GM12891 (cell line): ENCODE data around the gene HMCN2.

Experiments used
- DNase-seq: peaks from one replicate; pipeline ENCODE4 v3.0.0; 2011; ENCODE audit warnings: low spot score; ENCODE audit not compliant: insufficient read length
- FAIRE-seq: peaks from 2 replicates; lab custom pipeline; 2011; peaks lifted over from hg19 to GRCh38; lab: Jason Lieb, UNC
- PAX5 ChIP-seq: IDR thresholded peaks from 2 replicates; pipeline ENCODE4 v1.6.1; 2011; ENCODE audit warnings: low read length, moderate library complexity, mild to moderate bottlenecking; ENCODE audit not compliant: insufficient read depth, severe bottlenecking
- POLR2A ChIP-seq: IDR thresholded peaks from 2 replicates; pipeline ENCODE4 v1.6.1; 2011; ENCODE audit warnings: low read depth, low read length, control low read depth
- POLR2AphosphoS5 ChIP-seq: IDR thresholded peaks from 2 replicates; pipeline ENCODE4 v1.6.1; 2011; ENCODE audit warnings: low read depth, low read length, control low read depth
- POU2F2 ChIP-seq: IDR thresholded peaks from 2 replicates; pipeline ENCODE4 v1.6.1; 2011; ENCODE audit warnings: low read depth, mild to moderate bottlenecking, control low read depth, low read length, moderate library complexity
- SPI1 ChIP-seq: IDR thresholded peaks from 2 replicates; pipeline ENCODE4 v1.6.1; 2011; ENCODE audit warnings: low read depth, low read length, control low read depth
- TAF1 ChIP-seq: IDR thresholded peaks from 2 replicates; pipeline ENCODE4 v1.6.1; 2011; ENCODE audit warnings: low read depth, low read length, control low read depth

HMCN2 gene

GRCh38 chr9:130299785-130300615 lies 34.4 kb downstream of the HMCN2 start:
- no peak for TF ChIP-seq POU2F2
- DNase-seq (no peak), FAIRE-seq (no peak)

GRCh38 chr9:130300739-130301138 lies 35.2 kb downstream of the HMCN2 start:
- no peak for DNase-seq
- TF ChIP-seq POLR2AphosphoS5, result no peak
- no peak for TF ChIP-seq TAF1
- TF ChIP-seq POLR2A, result no peak
- no peak for TF ChIP-seq POU2F2
- TF ChIP-seq PAX5, result no peak
- TF ChIP-seq SPI1, result no peak
- FAIRE-seq, result no peak

DNA sequence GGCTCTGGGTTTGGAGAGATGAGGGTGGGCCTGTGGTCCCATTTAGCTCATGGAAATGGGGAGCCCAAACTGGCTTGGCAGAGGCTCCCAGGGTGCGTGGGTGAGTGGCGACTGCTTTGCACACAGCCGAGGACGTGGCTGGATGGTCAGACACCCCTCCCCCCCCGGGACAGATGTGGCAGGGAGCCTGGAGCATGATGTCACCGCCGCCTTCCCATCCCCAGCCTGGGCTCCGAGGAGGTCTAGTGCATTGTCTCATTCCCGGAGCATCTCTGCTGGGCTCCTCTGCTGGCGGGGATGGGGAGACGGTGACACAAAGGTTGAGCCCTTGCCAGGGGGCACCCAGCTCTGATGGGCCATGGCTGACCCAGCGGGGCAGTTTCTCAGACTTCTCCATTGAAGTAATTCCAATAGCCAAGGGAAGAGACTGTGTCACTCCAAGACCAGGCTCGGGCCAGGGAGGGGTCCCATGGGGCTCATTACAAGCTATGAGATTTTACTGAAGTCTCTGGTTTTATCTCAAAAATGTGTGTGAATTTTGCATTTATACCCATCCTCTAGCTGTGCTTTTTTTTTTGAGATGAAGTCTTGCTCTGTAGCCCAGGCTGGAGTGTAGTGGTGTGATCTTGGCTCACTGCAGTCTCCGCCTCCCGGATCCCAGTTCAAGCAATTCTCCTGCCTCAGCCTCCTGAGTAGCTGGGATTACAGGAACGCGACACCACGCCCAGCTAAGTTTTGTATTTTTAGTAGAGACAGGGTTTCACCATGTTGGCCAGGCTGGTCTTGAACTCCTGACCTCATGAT lies 36.1 kb downstream of the HMCN2 start:
- FAIRE-seq (no peak), DNase-seq (no peak)
- TF ChIP-seq TAF1, result no peak
- no peak for TF ChIP-seq POLR2AphosphoS5
- no peak for TF ChIP-seq PAX5
- TF ChIP-seq POU2F2, result no peak
- no peak for TF ChIP-seq SPI1
- no peak for TF ChIP-seq POLR2A

- TF ChIP-seq POLR2AphosphoS5 (no peak), POLR2A (no peak), TAF1 (no peak), POU2F2 (no peak), PAX5 (no peak), SPI1 (no peak)
- DNase-seq (no peak), FAIRE-seq (no peak)
These were observed 37.4 kb downstream of the HMCN2 start for GRCh38 chr9:130302785-130303612.

DNA sequence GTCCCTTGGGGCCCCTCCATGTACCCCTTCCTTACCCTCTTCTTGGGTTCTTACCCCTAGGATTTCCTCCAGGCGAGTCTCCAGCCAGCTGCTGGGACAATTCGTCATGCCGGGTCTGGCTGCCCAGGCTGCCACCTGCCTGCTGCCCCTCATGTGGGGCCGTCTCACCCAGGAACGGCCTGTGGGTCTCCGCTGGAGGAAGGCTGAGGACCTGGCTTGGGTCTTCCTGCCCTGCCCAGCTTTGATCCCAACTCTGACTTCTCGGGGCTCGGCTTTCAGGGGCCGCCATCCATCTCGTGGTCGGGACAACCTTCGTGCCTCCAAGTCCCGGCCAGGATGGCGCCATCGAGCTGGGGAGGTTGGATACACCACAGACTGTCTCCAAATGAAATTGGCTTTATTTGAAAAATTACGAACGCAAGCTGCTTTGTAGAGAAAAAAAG lies 38.1 kb downstream of the HMCN2 start:
- TF ChIP-seq POU2F2 (no peak), POLR2A (no peak), TAF1 (no peak), POLR2AphosphoS5 (no peak), SPI1 (no peak), PAX5 (no peak)
- DNase-seq (no peak), FAIRE-seq (no peak)

DNA sequence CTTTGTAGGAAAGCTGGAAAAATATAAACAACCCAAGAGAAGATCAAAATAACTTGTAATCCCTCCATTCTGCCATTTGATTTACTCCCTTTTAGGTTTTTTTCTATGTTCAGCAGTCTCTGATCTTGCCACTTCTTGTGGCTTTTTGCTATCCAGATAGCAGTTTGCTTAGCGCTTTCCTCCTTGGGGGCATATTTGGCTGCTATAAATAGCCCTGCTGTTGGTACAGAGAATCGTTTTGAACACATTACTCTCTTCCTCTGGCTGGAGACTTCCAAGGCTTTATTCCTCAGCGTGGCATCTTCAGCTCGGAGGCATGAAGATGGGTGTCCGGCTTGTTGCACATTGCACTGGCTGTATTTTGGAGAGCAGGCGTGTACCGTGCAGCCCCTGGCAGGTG lies 38.6 kb downstream of the HMCN2 start:
- DNase-seq, result no peak
- no peak for FAIRE-seq
- no peak for TF ChIP-seq POLR2AphosphoS5

- TF ChIP-seq SPI1 (no peak), PAX5 (no peak), POU2F2 (no peak)
- FAIRE-seq, result no peak
- DNase-seq, result no peak
These were observed 39.1 kb downstream of the HMCN2 start for GRCh38 chr9:130304643-130305042.

GRCh38 chr9:130305381-130305780 lies 39.8 kb downstream of the HMCN2 start:
- TF ChIP-seq TAF1, result no peak
- FAIRE-seq (no peak), DNase-seq (no peak)

DNA sequence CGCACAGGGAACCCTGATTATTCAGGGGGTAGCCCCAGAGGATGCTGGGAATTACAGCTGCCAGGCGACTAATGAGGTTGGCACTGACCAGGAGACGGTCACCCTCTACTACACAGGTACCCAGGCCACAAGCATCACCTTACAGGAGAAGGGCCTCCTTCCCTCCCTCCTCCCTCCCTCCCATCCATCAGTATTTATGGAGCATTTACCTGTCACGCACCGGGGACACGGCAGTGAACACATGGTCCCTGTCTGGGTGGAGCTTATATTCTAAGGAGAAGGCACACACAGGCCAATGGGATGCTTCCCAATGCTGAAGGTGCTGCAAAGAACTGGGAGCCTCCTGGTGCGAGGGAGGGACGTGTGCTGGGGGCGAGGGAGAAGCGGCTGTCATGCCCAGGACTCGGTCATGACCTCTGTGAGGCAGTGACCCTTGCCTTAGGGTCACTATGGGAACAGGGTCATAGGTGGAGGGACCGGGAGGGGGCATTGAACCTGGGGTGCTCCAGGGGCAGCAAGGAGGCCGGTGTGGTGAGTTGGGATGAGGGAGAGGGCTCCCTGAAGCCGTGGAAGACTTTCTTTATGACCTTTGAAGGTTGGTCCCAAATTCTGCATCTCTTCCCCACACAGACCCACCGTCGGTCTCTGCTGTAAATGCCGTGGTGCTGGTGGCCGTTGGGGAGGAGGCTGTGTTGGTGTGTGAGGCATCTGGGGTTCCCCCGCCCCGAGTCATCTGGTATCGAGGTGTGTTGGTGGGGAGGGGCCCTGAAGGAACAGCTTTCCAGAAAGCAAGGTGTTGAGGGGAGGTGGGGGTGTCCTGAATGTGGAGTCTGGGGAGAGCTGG lies 41.5 kb downstream of the HMCN2 start:
- DNase-seq (no peak), FAIRE-seq (no peak)
- TF ChIP-seq POLR2AphosphoS5 (no peak), TAF1 (no peak), SPI1 (no peak), PAX5 (no peak), POLR2A (no peak), POU2F2 (no peak)

DNA sequence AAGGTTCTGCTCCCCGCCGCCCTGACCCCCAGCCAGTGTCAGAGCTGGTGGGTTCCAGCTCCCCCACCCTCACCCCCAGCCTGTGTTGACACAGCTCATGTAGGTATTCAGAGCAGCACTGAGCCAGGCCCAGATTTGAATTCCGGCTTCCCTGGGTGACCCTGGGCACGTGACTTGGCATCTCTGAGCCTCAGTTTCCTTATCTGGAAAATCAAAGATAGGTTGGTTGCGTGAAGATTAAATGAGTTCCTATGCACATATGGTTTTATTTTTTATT lies 42.0 kb downstream of the HMCN2 start:
- TF ChIP-seq SPI1 (no peak), PAX5 (no peak), TAF1 (no peak), POU2F2 (no peak), POLR2A (no peak), POLR2AphosphoS5 (no peak)
- DNase-seq, result no peak
- FAIRE-seq, result no peak
